Femur (tissue), 1 donor: ENCODE measurements around the gene RIOK2.
"Not testable (repeated sequence)": the region's sequence is repeated elsewhere in the genome, so short reads cannot be mapped to it uniquely, and the experiment has no call there.

ENCODE experiments used
- DNase-seq: peaks from one replicate; pipeline ENCODE4 v3.0.0-alpha.2; 2017

RIOK2 gene

DNA sequence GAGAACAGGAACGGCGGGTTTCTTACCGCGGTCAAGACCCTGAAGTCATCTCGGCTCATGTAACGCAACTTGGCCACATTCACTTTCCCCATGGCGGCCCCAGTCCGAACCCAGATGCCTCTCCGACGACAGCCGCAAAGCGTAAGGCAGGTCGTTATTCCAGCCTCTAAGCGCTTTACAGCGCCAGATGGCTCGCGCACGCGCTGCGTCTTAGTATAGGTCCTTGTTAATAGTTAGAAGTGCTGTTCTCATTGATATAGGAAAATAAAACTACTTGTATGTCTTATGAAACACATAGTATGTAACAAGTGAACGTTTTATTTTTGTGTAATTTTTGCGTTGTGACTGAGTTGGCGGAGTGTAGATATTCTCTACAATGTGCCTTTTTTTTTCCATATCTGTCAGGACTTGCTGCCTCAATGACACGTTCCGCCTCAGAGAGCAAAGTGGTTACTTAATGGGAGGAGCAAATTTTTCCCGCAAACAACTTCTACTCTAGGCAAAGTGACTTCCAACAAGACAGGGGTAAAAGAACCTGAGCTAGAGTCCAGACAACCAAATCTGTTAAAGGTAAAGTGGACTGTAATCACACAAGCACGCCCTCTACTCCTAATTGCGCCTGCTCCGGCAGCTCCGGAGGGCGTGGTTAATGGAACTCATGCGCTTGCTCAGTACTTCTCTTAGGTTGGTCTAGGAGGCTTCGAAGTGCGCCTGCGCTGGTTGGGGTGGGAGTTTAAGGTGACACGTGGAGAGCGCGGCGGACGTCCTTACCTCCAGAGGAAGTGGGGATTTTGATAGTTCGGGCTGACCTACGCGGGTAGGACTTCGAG lies at the start of gene RIOK2:
RIOK2 (minus strand) TSS at position 148 of the 830 bp plus-strand sequence; CDS start at position 92, 56 bp downstream.
- peak; percentile 96 for DNase-seq

GRCh38 chr5:97231025-97231636 lies 48.1 kb upstream of the RIOK2 start:
- peak; percentile 57 for DNase-seq

DNA sequence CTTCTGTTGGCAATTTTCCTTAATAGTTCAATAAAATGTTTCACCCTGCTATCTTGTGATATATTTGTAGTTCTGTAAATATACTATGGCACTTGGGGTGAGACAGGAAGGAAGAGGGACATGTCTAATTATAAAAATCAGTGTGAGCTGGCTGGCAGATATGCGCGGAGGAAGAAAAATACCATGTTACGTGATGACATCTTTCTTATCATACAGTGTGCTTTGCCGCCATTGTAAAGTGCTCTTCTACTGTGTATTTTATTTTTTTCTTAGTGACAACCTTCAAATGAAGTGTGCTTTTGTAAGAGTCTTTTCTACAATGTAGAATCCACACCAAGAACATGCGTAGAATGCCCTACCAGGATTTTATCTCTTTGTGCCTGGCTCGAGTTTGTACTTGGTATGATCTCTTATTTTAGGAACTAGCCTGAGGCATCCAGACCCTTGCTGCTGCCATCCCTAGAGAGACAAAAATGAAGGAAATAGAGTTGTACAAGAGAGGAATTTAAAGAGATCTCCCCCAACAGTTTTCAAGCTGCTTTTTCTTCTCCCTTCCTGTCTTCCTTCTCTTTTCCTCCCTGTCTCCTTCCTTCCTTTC lies 46.7 kb upstream of the RIOK2 start:
- no peak for DNase-seq

DNA sequence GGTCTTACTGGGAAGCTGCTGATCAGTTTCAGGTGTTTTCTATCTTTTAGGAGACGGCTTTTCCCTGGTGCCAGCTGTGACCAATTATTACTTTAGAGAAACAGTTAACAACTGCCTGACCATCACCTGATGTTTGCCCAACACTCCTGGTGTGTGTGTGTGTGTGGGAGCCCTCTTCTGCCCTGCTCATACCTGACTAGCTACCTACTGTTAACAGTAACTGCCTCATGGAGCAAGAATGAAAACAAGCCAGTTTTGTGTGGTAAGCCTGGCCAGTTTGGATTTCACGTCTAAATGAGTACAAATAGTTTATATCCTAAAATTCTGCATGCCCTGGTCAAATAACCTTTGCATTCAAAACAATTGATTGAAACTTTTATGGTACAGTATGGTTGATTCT lies 46.1 kb upstream of the RIOK2 start:
- DNase-seq: no peak

DNA sequence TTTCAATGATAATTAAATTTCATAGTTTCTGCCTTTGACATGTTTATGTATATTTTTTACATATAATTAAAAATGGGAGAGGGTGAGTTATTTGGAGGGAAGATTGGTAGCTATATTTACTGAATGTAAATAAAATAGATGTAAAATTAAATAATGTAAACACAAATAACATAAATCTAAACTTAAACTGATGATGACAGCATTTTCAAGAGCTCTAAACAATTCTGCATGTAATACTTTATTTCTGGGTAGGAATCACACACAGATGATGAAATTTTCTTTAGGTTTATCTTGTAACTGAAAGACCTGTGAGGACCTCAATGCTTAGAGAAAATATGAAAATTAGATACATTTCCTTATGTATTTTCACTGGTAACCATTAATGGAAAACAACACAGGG lies 42.2 kb upstream of the RIOK2 start:
- no peak for DNase-seq

- DNase-seq: no peak
These were observed 41.2 kb upstream of the RIOK2 start for GRCh38 chr5:97224112-97224750.

GRCh38 chr5:97223596-97223995 lies 40.5 kb upstream of the RIOK2 start:
- DNase-seq: no peak

- DNase-seq: no peak
These were observed 26.3 kb upstream of the RIOK2 start for GRCh38 chr5:97209343-97209742.

DNA sequence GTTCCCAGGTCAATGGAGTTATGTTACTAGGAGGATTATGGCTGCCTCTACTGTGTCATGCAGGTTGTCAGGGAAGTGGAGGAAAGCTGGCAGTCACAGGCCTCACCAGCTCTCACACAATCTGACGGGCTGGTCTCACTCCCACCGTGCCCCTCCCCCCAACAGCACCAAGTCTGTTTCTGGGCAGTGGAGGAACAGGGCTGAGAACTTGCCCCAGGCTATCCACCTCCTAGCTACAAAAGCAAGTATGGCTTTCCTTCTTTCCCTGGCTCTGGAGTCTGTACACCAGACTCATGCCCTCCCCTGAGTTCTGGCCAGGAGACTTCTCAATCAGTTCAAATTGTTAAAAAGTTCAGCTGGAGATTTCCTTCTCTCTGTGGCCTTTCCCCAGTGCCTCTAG lies 25.7 kb upstream of the RIOK2 start:
- no peak for DNase-seq

GRCh38 chr5:97208184-97208713 lies 25.2 kb upstream of the RIOK2 start:
- DNase-seq: no peak

DNA sequence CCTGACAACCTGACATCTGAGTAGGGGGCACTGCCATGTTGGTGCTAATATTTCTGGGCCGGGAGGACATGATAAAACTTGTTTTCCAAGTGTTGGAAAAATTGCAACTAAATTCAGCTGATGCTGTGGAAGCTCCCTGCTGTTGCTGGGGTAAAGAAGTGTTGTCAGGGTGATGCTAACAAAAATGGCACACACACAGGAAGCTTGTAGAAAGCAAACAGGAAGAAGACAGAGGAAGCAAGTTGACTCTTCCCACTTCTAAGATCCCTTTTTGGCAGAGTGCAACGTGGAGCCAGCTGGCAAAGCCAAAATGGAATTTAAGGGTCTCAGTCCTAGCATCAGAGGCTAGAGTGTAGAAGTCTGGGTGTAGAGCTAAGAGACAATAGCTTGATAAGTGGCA lies 11.3 kb upstream of the RIOK2 start:
- no peak for DNase-seq

GRCh38 chr5:97193355-97193688 lies 10.3 kb upstream of the RIOK2 start:
- no peak for DNase-seq

- no peak for DNase-seq
These were observed 9.7 kb upstream of the RIOK2 start for GRCh38 chr5:97192580-97193354.

DNA sequence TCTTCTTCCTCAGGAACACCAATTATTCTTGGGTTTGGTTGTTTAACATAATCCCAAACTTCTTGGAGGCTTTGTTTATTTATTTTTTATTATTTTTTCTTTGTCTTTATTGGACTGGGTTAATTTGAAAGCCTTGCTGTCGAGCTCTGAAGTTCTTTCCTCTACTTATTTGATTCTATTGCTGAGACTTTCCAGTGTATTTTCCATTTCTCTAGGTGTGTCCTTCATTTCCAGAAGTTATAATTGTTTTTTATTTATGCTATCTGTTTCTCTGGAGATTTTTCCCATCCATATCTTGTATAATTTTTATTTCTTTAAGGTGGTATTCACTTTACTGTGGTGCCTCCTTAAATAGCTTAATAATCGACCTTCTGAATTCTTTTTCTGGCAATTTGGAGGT lies 8.8 kb upstream of the RIOK2 start:
- no peak for DNase-seq

GRCh38 chr5:97189523-97189922 lies 6.5 kb upstream of the RIOK2 start:
- not testable (repeated sequence) for DNase-seq

GRCh38 chr5:97183930-97184213 lies 825 bp upstream of the RIOK2 start:
- no peak for DNase-seq

- DNase-seq: no peak
These were observed 412 bp downstream of the RIOK2 start for GRCh38 chr5:97182571-97183099.

DNA sequence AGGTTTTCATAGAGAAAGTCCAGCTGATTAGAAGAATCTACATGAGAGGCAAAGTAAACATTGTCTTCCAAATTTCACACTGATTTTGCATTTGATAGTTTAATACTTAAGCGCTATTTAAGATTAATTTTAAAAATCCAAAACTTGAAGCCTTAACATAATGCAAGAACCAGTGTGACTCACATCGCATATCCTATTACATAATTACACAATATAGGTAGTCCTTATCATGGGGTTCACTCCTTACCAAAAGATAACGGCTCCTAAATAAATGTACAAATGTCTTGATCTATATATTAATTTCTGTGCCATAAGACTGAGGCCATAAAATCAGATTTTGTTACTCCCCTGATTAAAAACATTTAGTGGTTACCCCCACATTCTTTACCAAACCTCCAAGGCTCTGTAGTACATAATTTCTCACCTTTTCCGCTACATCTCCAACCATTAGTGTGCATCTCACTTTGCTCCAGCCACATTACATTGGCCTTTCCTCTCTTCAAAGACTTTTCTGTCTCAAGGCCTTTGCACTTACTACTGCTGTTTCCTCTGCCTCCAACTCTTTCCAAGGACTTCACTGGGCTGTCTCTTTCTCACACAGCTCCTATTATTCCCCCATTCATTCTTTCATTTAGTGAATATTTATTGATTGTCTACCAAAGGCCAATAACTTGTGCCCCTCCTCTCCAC lies 1.0 kb downstream of the RIOK2 start:
- no peak for DNase-seq

DNA sequence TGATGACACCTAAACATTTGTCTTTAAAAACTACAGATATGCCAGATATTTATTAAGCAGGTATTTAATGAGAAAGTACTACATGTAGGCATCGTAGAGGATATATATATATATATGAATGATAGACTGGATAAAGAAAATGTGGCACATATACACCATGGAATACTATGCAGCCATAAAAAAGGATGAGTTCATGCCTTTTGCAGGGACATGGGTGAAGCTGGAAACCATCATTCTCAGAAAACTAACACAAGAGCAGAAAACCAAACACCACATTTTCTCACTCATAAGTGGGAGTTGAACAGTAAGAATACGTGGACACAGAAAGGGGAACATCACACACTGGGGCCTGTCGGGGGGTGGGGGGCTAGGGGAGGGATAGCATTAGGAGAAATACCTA lies 3.6 kb downstream of the RIOK2 start:
- DNase-seq: not testable (repeated sequence)

DNA sequence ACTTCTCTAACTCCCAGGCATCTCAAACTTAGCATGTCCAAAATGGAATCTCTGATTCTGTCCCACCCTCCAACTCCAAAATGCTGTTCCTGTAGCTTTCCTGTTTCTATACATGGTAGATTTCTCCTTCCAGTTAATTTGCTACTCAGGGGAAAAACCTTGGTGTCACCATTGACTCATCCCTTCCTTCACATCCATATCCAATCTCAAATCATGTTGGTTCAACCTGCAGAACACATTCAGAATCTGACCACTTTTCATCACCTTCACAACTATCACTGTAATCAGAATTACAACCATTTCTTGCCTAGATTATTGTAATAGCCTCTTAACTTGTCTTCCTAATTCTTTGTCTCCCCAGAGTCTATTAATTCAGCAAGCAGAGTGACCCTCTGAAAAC lies 10.8 kb downstream of the RIOK2 start:
- no peak for DNase-seq

- DNase-seq: no peak
These were observed 11.3 kb downstream of the RIOK2 start for GRCh38 chr5:97171703-97172102.

DNA sequence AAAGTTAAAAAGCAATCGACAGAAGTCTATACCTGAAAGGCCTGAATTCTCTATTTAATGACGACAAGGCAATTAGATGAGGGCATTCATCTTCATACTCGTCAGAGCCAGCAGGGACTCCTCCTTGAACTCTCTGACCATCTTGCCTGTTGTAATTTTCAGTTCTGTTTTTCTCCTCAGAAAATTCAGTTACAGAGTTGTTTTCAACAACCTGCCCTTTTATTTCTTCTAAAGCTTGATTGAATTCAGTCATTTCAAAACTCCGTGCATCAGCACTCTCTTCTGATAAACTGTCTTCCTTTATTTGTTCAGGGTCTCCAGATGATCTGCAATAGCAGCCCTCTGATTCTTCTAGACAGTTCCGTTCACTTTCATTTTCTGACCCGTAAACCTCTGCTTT lies 15.6 kb downstream of the RIOK2 start:
- no peak for DNase-seq
